HCT116 (cell line): ENCODE data around the gene ALG1L2. TPM values are rescaled to one million over a fixed set of nuclear protein-coding genes. Genes with fewer than 3 reads are reported as not detected.
A peak's percentile ranks its signal among the peaks of the same experiment; 100 is the strongest.

Source experiments
- ATAC-seq: fragments of 200-7000 bp; cut with Tn5 transposase; 2 replicates; pipeline ENCODE4 v1.9.1; 2020; ENCODE audit warnings: mild to moderate bottlenecking, moderate library complexity
- BruUV-seq: library from RNA; stranded (reverse); fragments of 400-500 nt; replicated peaks from 2 replicates; lab custom pipeline; 2021; lab: Mats Ljungman, UMichigan
- CTCF ChIA-PET: fragments of 300-600 bp; sonication (Branson Sonifier 250); formaldehyde crosslinking; loops from one replicate; lab custom pipeline; 2021; ENCODE audit warnings: antibody characterized with exemption; lab: Charles Lee
- POLR2A ChIA-PET: fragments of 300-600, 350-600 bp; sonication (Branson Sonifier 250); formaldehyde crosslinking; loops from one replicate; lab custom pipeline; 2021; ENCODE audit warnings: antibody characterized with exemption; lab: Charles Lee
- RAD21 ChIA-PET, 2 experiments: fragments of 300-600 bp; sonication (Branson Sonifier 250); formaldehyde crosslinking; loops; one replicate each; lab custom pipeline; 2023; ENCODE audit warnings: low total read pairs in 2 of 2; ENCODE audit not compliant: uncharacterized antibody in 2 of 2, unreplicated experiment in 2 of 2, low non-redundant PET in 1 of 2; lab: Charles Lee
- DNase-seq: peaks from one replicate; pipeline ENCODE4 v3.0.0-alpha.2; 2010; ENCODE audit warnings: low read depth, low spot score
- H2AFZ ChIP-seq: fragments of 200-600 bp; shearing (Covaris generic), sonication (generic); 2 replicates; pipeline ENCODE4 v1.6.1; 2017; ENCODE audit warnings: low read depth, mixed run types, mixed read lengths, antibody characterized with exemption, low read length; ENCODE audit not compliant: poor library complexity, severe bottlenecking
- H3K27ac ChIP-seq: 2 replicates; pipeline ENCODE4 v1.5.1; 2012; ENCODE audit warnings: low read depth, low read length
- H3K27me3 ChIP-seq: fragments of 200-600 bp; sonication (generic); 2 replicates; pipeline ENCODE4 v1.6.1; 2016; ENCODE audit warnings: mixed run types, low read length, mixed read lengths; ENCODE audit not compliant: insufficient read depth
- H3K36me3 ChIP-seq, 2 experiments: fragments of 200-500 bp in 1 of 2; fragments of 200-600 bp in 1 of 2; sonication (Bioruptor generic) in 1 of 2; sonication (generic) in 1 of 2; 2 replicates each; pipeline versions ENCODE4 v1.5.1 to v1.6.1; 2014 to 2016; ENCODE audit warnings: low read length in 2 of 2, inconsistent platforms in 1 of 2, mixed read lengths in 1 of 2, mixed run types in 1 of 2; ENCODE audit not compliant: insufficient read depth in 2 of 2, control insufficient read depth in 1 of 2
- H3K4me1 ChIP-seq, 2 experiments: fragments of 200-600 bp in 1 of 2; sonication (generic) in 1 of 2; 2 replicates each; pipeline versions ENCODE4 v1.5.1 to v1.6.1; 2012 to 2017; ENCODE audit warnings: low read length in 2 of 2, inconsistent platforms in 1 of 2, mild to moderate bottlenecking in 1 of 2, mixed read lengths in 1 of 2, mixed run types in 1 of 2, moderate library complexity in 1 of 2; ENCODE audit not compliant: insufficient read depth in 2 of 2, control insufficient read depth in 1 of 2
- H3K4me2 ChIP-seq: fragments of 200-600 bp; sonication (generic); 2 replicates; pipeline ENCODE4 v1.6.1; 2017; ENCODE audit warnings: mixed run types, low read length, mixed read lengths
- H3K4me3 ChIP-seq, 2 experiments: fragments of 200-600 bp in 1 of 2; sonication (generic) in 1 of 2; replicated peaks in 1 of 2; 2 replicates each; pipeline ENCODE4 v1.5.1; 2011 to 2016; ENCODE audit warnings: low read length in 2 of 2, control low read depth in 1 of 2, low read depth in 1 of 2, mild to moderate bottlenecking in 1 of 2, mixed read lengths in 1 of 2, mixed run types in 1 of 2
- H3K79me2 ChIP-seq: fragments of 200-600 bp; sonication (generic); 2 replicates; pipeline ENCODE4 v1.6.1; 2017; ENCODE audit warnings: mild to moderate bottlenecking, mixed run types, low read length, moderate library complexity, mixed read lengths; ENCODE audit not compliant: insufficient read depth
- H3K9ac ChIP-seq: fragments of 200-600 bp; sonication (generic); 2 replicates; pipeline ENCODE4 v1.6.1; 2016; ENCODE audit warnings: low read length, mixed read lengths
- H3K9me2 ChIP-seq: fragments of 200-600 bp; sonication (generic), shearing (Covaris generic); 2 replicates; pipeline ENCODE4 v1.6.1; 2017; ENCODE audit warnings: mixed run types, mild to moderate bottlenecking, moderate library complexity; ENCODE audit not compliant: insufficient read depth
- H3K9me3 ChIP-seq, 2 experiments: fragments of 200-500 bp in 1 of 2; fragments of 200-600 bp in 1 of 2; sonication (Bioruptor generic) in 1 of 2; sonication (generic) in 1 of 2; 2 replicates each; pipeline ENCODE4 v1.6.1; 2014 to 2017; ENCODE audit warnings: low read length in 2 of 2, mixed read lengths in 2 of 2, inconsistent platforms in 1 of 2, low read depth in 1 of 2, mild to moderate bottlenecking in 1 of 2, mixed run types in 1 of 2, moderate library complexity in 1 of 2; ENCODE audit not compliant: control insufficient read depth in 1 of 2, insufficient read depth in 1 of 2
- H4K20me1 ChIP-seq: fragments of 200-600 bp; sonication (generic), shearing (Covaris generic); 2 replicates; pipeline ENCODE4 v1.6.1; 2017; ENCODE audit warnings: mixed run types, mild to moderate bottlenecking, moderate library complexity; ENCODE audit not compliant: insufficient read depth
- CBX3 ChIP-seq: IDR thresholded peaks from 2 replicates; pipeline ENCODE4 v1.6.1; 2012; ENCODE audit warnings: low read depth
- CEBPB ChIP-seq: IDR thresholded peaks from 2 replicates; pipeline ENCODE4 v1.6.1; 2012; ENCODE audit warnings: low read depth
- EGR1 ChIP-seq: IDR thresholded peaks from 2 replicates; pipeline ENCODE4 v1.6.1; 2012; ENCODE audit warnings: low read depth
- JUND ChIP-seq: IDR thresholded peaks from 2 replicates; pipeline ENCODE4 v1.6.1; 2012
- POLR2AphosphoS5 ChIP-seq: IDR thresholded peaks from 2 replicates; pipeline ENCODE4 v1.6.1; 2011; ENCODE audit warnings: mild to moderate bottlenecking, low read depth, low read length, moderate library complexity
- YY1 ChIP-seq: IDR thresholded peaks from 2 replicates; pipeline ENCODE4 v1.6.1; 2011; ENCODE audit warnings: low read length, low read depth, moderate library complexity, mild to moderate bottlenecking; ENCODE audit not compliant: insufficient replicate concordance; ENCODE audit errors: extremely low read depth
- intact Hi-C: fragments of 100-400 bp; cut with micrococcal nuclease; formaldehyde crosslinking; loops from 2 replicates; pipeline ENCODE4 v1.10.0; 2022
- total RNA-seq: library from RNA; stranded (reverse); gene quantifications from one replicate; pipeline ENCODE4 v1.2.1, GENCODE V29; 2021; ENCODE audit not compliant: unreplicated experiment
- TF ChIP-seq, protein P1 (sequence below), 3 experiments: fragments of 200-600 bp in 1 of 3; sonication (generic) in 1 of 3; IDR thresholded peaks in 2 of 3; conservative IDR thresholded peaks in 1 of 3; 2 replicates each; pipeline ENCODE4 v1.5.1; 2012 to 2017; ENCODE audit warnings: low read depth in 2 of 3, low read length in 2 of 3, antibody characterized with exemption in 1 of 3, borderline replicate concordance in 1 of 3, control low read depth in 1 of 3, mild to moderate bottlenecking in 1 of 3, mixed read lengths in 1 of 3, mixed run types in 1 of 3, moderate library complexity in 1 of 3; ENCODE audit not compliant: insufficient read depth in 1 of 3
- TF ChIP-seq, protein P2 (sequence below): IDR thresholded peaks from 2 replicates; pipeline ENCODE4 v1.6.1; 2012
- TF ChIP-seq, protein P3 (sequence below): IDR thresholded peaks from 2 replicates; pipeline ENCODE4 v1.6.1; 2012; ENCODE audit warnings: low read depth

The ALG1L2 gene
- total RNA-seq, 1 experiment from 2014 or later: 0.44 TPM

DNA sequence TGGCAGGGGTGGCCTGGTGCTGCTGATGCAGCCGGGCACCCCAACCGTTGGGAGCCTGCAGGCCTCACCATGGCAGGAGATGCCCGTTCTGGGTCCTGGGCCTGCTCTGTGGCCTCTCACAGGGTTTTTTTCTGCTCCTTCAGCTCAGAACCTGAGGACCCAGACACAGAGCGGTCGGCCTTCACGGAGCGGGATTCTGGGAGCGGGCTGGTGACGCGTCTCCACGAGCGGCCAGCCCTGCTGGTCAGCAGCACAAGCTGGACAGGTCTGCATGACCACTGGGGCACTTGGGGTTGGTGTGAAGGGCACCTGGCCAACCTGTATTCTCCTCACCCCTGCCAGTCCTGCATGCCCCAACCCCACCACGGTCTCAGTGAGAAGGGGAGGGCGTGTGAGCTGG, 10.3 kb downstream of the ALG1L2 start (continued):
- TF ChIP-seq, protein P1, sequence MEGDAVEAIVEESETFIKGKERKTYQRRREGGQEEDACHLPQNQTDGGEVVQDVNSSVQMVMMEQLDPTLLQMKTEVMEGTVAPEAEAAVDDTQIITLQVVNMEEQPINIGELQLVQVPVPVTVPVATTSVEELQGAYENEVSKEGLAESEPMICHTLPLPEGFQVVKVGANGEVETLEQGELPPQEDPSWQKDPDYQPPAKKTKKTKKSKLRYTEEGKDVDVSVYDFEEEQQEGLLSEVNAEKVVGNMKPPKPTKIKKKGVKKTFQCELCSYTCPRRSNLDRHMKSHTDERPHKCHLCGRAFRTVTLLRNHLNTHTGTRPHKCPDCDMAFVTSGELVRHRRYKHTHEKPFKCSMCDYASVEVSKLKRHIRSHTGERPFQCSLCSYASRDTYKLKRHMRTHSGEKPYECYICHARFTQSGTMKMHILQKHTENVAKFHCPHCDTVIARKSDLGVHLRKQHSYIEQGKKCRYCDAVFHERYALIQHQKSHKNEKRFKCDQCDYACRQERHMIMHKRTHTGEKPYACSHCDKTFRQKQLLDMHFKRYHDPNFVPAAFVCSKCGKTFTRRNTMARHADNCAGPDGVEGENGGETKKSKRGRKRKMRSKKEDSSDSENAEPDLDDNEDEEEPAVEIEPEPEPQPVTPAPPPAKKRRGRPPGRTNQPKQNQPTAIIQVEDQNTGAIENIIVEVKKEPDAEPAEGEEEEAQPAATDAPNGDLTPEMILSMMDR (IDR thresholded peaks at IDR 0.05 in 2 of 3, conservative IDR thresholded peaks at IDR 0.05 in 1 of 3; ENCODE audit: borderline replicate concordance in 1 of 3, insufficient read depth in 1 of 3, low read depth in 2 of 3, low read length in 2 of 3): no peak
- TF ChIP-seq EGR1: no peak
- TF ChIP-seq JUND: no peak
- TF ChIP-seq CEBPB: no peak
- TF ChIP-seq YY1: no peak
- TF ChIP-seq, protein P2, sequence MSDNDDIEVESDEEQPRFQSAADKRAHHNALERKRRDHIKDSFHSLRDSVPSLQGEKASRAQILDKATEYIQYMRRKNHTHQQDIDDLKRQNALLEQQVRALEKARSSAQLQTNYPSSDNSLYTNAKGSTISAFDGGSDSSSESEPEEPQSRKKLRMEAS: no peak
- no peak for TF ChIP-seq CBX3
- TF ChIP-seq, all 23 proteins: peak for 0

DNA sequence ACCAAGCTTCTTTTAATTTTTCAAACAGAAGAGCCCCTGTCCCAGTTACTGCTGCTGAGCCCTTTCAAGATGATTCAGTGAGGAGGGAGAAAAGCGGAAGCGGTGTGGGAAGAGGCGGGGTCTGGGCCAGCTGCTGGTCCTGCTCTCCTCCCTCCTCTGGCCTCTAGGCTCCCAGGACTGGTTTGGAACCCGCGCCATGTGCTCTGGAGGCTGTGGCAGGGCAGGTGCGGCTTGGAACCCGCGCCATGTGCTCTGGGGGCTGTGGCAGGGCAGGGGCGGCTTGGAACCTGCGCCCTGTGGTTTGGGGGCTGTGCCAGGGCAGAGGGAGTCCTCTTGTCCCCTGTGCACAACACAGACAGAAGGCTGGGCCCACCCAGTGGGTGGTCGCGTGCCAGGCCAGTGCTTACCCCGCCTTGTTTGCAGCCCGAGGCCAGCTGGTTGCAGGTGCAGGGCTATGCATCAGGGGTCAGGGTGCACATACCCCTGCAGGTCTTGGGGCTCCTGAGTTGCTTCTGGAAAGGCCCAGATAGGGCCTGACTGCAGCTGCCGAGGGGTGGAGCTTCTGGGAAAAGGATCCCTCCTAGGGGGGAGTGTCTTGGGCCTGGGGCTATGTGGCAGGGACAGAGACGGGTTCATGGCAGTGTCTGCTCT, 12.2 kb downstream of the ALG1L2 start:
- Histone ChIP-seq H2AFZ (peak overlapping the region; percentile 45), H3K36me3 (no peaks in the 10 kb centered on the region), H3K27ac (peak overlapping the region; percentile 72), H3K9me3 (no peaks in the 10 kb centered on the region), H3K79me2 (no peaks in the 10 kb centered on the region), H3K4me2 (peak overlapping the region; percentile 86), H3K9ac (peak overlapping the region; percentile 47), H3K27me3 (no peaks in the 10 kb centered on the region), H3K4me3 (peak overlapping the region; percentile 42 to 56), H4K20me1 (no peaks in the 10 kb centered on the region), H3K4me1 (peaks cover 10 to 22% of the 10 kb centered on the region in 2 experiments; a peak in 3 of 4 replicates), H3K9me2 (no peaks in the 10 kb centered on the region)
- TF ChIP-seq YY1: no peak
- TF ChIP-seq, protein P3, sequence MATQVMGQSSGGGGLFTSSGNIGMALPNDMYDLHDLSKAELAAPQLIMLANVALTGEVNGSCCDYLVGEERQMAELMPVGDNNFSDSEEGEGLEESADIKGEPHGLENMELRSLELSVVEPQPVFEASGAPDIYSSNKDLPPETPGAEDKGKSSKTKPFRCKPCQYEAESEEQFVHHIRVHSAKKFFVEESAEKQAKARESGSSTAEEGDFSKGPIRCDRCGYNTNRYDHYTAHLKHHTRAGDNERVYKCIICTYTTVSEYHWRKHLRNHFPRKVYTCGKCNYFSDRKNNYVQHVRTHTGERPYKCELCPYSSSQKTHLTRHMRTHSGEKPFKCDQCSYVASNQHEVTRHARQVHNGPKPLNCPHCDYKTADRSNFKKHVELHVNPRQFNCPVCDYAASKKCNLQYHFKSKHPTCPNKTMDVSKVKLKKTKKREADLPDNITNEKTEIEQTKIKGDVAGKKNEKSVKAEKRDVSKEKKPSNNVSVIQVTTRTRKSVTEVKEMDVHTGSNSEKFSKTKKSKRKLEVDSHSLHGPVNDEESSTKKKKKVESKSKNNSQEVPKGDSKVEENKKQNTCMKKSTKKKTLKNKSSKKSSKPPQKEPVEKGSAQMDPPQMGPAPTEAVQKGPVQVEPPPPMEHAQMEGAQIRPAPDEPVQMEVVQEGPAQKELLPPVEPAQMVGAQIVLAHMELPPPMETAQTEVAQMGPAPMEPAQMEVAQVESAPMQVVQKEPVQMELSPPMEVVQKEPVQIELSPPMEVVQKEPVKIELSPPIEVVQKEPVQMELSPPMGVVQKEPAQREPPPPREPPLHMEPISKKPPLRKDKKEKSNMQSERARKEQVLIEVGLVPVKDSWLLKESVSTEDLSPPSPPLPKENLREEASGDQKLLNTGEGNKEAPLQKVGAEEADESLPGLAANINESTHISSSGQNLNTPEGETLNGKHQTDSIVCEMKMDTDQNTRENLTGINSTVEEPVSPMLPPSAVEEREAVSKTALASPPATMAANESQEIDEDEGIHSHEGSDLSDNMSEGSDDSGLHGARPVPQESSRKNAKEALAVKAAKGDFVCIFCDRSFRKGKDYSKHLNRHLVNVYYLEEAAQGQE: no peak
- TF ChIP-seq, protein P2: peak; percentile 83
- peak; percentile 34; the same call in 1 of the 2 replicates for TF ChIP-seq POLR2AphosphoS5
- no TSS peak for BruUV-seq
- ChIA-PET RAD21 (interaction anchor here (1.9 to 2.1 kb wide), 2 partner anchors 152 kb away, joined by 5 to 10 read pairs; no protein-coding TSS in a partner anchor), CTCF (interaction anchor here (1.4 to 3.2 kb wide), 2 partner anchors 12 to 151 kb away, joined by 3 to 25 read pairs; no protein-coding TSS in a partner anchor), POLR2A (interaction anchor here (1.4 kb wide), 1 partner anchor 152 kb away, joined by 3 read pairs; no protein-coding TSS in a partner anchor)
- no peak for DNase-seq
- peak; percentile 85 for ATAC-seq
- intact Hi-C loops: no loop called here
